ENCODE measurements around the gene EHF. TPM values are rescaled to one million over a fixed set of nuclear protein-coding genes. Genes with fewer than 3 reads are reported as not detected.
A peak's percentile ranks its signal among the peaks of the same experiment; 100 is the strongest.
"Not testable (repeated sequence)": the region's sequence is repeated elsewhere in the genome, so short reads cannot be mapped to it uniquely, and the experiment has no call there.

EHF gene
- polyA plus RNA-seq, 1 donor, result 14.7 TPM

DNA sequence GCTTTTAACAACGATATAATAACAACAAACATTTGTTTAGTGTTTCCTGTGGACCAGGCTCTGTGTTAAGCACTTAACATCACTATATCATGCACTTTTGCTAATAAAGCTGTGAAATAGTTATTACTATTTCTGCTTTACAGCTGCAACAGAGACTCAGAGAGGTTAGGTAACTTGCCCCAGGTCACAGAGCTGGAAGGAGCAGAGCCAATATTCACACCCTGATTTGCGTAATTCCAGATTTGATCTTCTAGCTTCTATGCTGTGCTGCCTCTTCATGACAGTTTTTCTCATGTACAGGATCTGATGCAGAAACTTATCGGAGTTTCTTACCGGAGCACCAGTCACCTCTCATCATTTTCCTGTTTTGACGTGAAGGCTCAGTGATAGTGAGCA is 33.6 kb upstream of the EHF start:
- H3K27me3 ChIP-seq (ENCODE audit: control insufficient read depth, insufficient read depth, low read length), result no peaks in the 10 kb centered on the region
- no peak for DNase-seq
- peaks cover 25% of the 10 kb centered on the region for H3K4me1 ChIP-seq (ENCODE audit: control insufficient read depth, insufficient read depth, low read length)
- H3K9me3 ChIP-seq (ENCODE audit: control insufficient read depth, low read depth, low read length), result no peaks in the 10 kb centered on the region
- H3K36me3 ChIP-seq (ENCODE audit: control insufficient read depth, insufficient read depth, low read length), result no peaks in the 10 kb centered on the region
- H3K27ac ChIP-seq (ENCODE audit: low read length), result no peak overlapping the region
- 67% methylated on average over 1 of the region's 5 CpGs for WGBS (ENCODE audit: insufficient coverage, low lambda C conversion rate)
- H3K4me3 ChIP-seq (ENCODE audit: low read length), result no peak overlapping the region

DNA sequence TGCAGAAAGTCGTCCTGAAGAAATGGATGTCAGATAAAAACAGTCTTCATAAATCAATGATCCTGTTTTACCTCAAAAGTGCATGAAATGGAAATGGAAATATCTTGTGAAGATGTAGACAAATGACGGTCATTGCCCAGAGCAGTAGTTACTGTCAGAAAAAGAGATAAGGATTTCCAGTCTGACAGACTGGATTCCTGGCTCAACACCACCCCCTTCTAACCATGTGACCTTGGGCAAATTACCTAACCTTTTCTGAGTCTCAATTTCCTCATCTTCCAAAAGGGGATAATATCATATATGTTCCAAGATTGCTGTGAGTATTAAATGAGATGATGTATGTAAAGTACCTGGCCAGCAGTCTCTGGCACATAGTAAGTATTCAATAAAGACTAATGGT is 32.9 kb upstream of the EHF start:
- 100% methylated on average over 1 of the region's 2 CpGs for WGBS (ENCODE audit: insufficient coverage, low lambda C conversion rate)
- DNase-seq, result peak in 1 of 2 donors; percentile 31
- Histone ChIP-seq H3K9me3 (ENCODE audit: control insufficient read depth, low read depth, low read length) (no peaks in the 10 kb centered on the region), H3K4me3 (ENCODE audit: low read length) (no peak overlapping the region), H3K27me3 (ENCODE audit: control insufficient read depth, insufficient read depth, low read length) (no peaks in the 10 kb centered on the region), H3K27ac (ENCODE audit: low read length) (no peak overlapping the region), H3K36me3 (ENCODE audit: control insufficient read depth, insufficient read depth, low read length) (no peaks in the 10 kb centered on the region), H3K4me1 (ENCODE audit: control insufficient read depth, insufficient read depth, low read length) (peaks cover 25% of the 10 kb centered on the region)

GRCh38 chr11:34588701-34589100 is 32.2 kb upstream of the EHF start:
- no peaks in the 10 kb centered on the region for H3K9me3 ChIP-seq (ENCODE audit: control insufficient read depth, low read depth, low read length)
- no peak overlapping the region for H3K27ac ChIP-seq (ENCODE audit: low read length)
- no peaks in the 10 kb centered on the region for H3K36me3 ChIP-seq (ENCODE audit: control insufficient read depth, insufficient read depth, low read length)
- no peak for DNase-seq
- no CpG with 5 or more reads among the region's 4 CpGs for WGBS (ENCODE audit: insufficient coverage, low lambda C conversion rate)
- no peak overlapping the region for H3K4me3 ChIP-seq (ENCODE audit: low read length)
- H3K27me3 ChIP-seq (ENCODE audit: control insufficient read depth, insufficient read depth, low read length), result no peaks in the 10 kb centered on the region
- H3K4me1 ChIP-seq (ENCODE audit: control insufficient read depth, insufficient read depth, low read length), result peaks cover 25% of the 10 kb centered on the region

GRCh38 chr11:34589177-34589576 is 31.7 kb upstream of the EHF start:
- H3K9me3 ChIP-seq (ENCODE audit: control insufficient read depth, low read depth, low read length); H3K4me3 ChIP-seq (ENCODE audit: low read length); DNase-seq; H3K27me3 ChIP-seq (ENCODE audit: control insufficient read depth, insufficient read depth, low read length); H3K36me3 ChIP-seq (ENCODE audit: control insufficient read depth, insufficient read depth, low read length); H3K27ac ChIP-seq (ENCODE audit: low read length): not testable (repeated sequence)
- 91% methylated on average over 4 of the region's 7 CpGs for WGBS (ENCODE audit: insufficient coverage, low lambda C conversion rate)
- H3K4me1 ChIP-seq (ENCODE audit: control insufficient read depth, insufficient read depth, low read length), result peaks cover 25% of the 10 kb centered on the region

DNA sequence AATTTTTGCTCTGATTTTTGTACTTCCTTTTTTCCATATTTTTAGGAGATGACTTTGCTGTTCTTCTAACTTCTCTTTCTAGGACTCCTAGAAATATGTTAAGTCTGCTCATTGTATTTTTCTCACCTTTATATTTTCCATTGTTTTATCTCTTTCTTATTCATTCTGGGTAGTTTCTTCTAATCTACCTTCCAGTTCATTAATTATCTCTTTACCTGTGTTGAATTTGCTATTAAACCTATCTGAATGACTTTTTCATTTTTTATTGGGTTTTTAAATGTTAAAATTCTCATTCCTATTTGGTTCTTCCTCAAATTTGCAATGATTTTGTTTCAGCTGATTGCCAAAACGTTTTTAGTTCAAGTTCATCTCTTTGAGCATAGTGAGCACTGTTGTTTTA is 27.8 kb upstream of the EHF start:
- H3K27ac ChIP-seq (ENCODE audit: low read length), result no peak overlapping the region
- H3K36me3 ChIP-seq (ENCODE audit: control insufficient read depth, insufficient read depth, low read length), result no peaks in the 10 kb centered on the region
- H3K9me3 ChIP-seq (ENCODE audit: control insufficient read depth, low read depth, low read length), result peaks cover 5% of the 10 kb centered on the region
- no peak for DNase-seq
- no peaks in the 10 kb centered on the region for H3K4me1 ChIP-seq (ENCODE audit: control insufficient read depth, insufficient read depth, low read length)
- no peaks in the 10 kb centered on the region for H3K27me3 ChIP-seq (ENCODE audit: control insufficient read depth, insufficient read depth, low read length)
- WGBS (ENCODE audit: insufficient coverage, low lambda C conversion rate), result no CpG with 5 or more reads among the region's 1 CpG
- H3K4me3 ChIP-seq (ENCODE audit: low read length), result no peak overlapping the region

- peaks cover 5% of the 10 kb centered on the region for H3K9me3 ChIP-seq (ENCODE audit: control insufficient read depth, low read depth, low read length)
- H3K36me3 ChIP-seq (ENCODE audit: control insufficient read depth, insufficient read depth, low read length), result no peaks in the 10 kb centered on the region
- no peak for DNase-seq
- no peaks in the 10 kb centered on the region for H3K27me3 ChIP-seq (ENCODE audit: control insufficient read depth, insufficient read depth, low read length)
- no peak overlapping the region for H3K27ac ChIP-seq (ENCODE audit: low read length)
- no peak overlapping the region for H3K4me3 ChIP-seq (ENCODE audit: low read length)
- H3K4me1 ChIP-seq (ENCODE audit: control insufficient read depth, insufficient read depth, low read length), result peaks cover 9% of the 10 kb centered on the region
- no CpG with 5 or more reads among the region's 3 CpGs for WGBS (ENCODE audit: insufficient coverage, low lambda C conversion rate)
These were observed 26.3 kb upstream of the EHF start for GRCh38 chr11:34594603-34595002.

DNA sequence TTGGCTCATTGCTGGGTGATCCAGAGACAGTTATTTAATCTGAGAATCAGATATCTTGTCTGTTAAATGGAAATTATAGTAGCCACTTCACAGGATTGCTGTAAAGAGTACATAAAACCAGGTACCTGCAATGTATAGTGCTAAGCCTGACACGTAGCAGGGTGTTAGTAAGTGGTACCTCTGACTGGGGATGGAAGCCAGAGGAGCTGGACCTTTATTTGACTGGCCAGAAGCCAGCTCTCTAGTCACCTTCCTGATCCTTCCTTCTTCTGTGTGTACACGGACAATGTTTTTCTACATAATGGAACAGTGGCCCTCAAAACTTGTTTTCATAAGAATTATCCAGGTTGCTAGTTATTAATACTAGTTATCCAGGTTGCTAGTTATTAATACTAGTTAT is 25.5 kb upstream of the EHF start:
- Histone ChIP-seq H3K4me3 (ENCODE audit: low read length) (no peak overlapping the region), H3K27me3 (ENCODE audit: control insufficient read depth, insufficient read depth, low read length) (no peaks in the 10 kb centered on the region), H3K4me1 (ENCODE audit: control insufficient read depth, insufficient read depth, low read length) (peaks cover 16% of the 10 kb centered on the region), H3K9me3 (ENCODE audit: control insufficient read depth, low read depth, low read length) (peaks cover 5% of the 10 kb centered on the region), H3K27ac (ENCODE audit: low read length) (no peak overlapping the region), H3K36me3 (ENCODE audit: control insufficient read depth, insufficient read depth, low read length) (no peaks in the 10 kb centered on the region)
- no CpG with 5 or more reads among the region's 2 CpGs for WGBS (ENCODE audit: insufficient coverage, low lambda C conversion rate)
- no peak for DNase-seq

DNA sequence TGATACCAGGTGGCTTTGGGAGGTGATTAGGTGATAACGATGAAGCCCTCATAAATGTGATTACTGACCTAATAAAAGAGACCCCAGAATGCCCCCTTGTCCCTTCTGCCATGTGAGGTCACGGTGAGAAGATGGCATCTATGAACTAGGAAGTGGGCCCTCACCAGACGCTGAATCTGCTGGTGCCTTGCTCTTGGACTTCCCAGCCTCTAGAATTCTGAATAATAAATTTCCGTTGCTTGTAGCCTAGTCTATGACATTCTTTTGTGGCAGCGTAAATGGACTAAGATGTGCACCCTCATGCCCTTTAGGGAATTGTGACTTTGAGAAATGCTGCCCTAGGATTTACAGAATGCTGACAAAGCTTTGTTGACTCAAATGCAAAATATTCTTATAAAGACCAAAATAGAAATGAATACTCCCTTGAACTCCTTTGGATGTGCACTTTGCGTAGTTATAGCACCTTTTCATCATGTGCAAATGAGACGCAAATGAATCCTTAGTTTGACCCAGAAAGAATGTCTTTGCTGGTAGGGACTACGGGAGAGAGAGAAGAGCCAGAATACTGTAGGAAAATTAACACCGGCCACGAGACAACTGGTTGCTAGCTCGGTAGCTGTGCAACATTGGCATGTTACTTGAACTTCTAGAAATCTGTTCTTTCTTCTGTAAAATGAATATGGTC is 24.8 kb upstream of the EHF start:
- DNase-seq, result no peak
- Histone ChIP-seq H3K4me3 (ENCODE audit: low read length) (no peak overlapping the region), H3K27me3 (ENCODE audit: control insufficient read depth, insufficient read depth, low read length) (no peaks in the 10 kb centered on the region), H3K27ac (ENCODE audit: low read length) (no peak overlapping the region), H3K36me3 (ENCODE audit: control insufficient read depth, insufficient read depth, low read length) (no peaks in the 10 kb centered on the region), H3K9me3 (ENCODE audit: control insufficient read depth, low read depth, low read length) (peaks cover 5% of the 10 kb centered on the region), H3K4me1 (ENCODE audit: control insufficient read depth, insufficient read depth, low read length) (peaks cover 21% of the 10 kb centered on the region)
- WGBS (ENCODE audit: insufficient coverage, low lambda C conversion rate), result 100% methylated on average over 1 of the region's 11 CpGs

DNA sequence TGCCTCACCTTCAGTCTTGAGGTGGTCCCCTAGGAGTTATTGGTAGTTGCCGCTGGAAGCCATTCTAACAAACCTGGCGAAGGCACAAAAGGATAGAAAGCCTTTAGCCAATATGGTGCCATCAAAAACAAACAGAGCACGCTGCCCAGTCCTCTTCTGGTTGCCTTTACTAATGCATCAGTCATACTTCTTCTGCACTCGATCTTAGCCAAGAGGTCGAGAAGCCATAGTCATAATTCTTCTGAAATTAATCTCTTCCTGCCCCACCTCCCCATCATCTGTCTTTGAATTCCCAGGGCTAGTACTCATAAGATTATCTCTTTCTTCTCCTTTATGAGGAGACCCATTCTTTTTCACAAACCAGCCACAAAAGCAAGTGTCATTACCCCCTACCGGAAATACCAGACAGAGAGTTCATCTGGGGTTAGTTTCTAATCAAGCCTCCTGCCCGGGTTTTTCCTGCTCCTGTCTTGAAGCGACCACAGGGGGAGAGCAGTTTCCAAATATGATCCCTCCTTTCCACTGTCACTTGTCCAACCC is 21.4 kb upstream of the EHF start:
- no peaks in the 10 kb centered on the region for H3K27me3 ChIP-seq (ENCODE audit: control insufficient read depth, insufficient read depth, low read length)
- H3K27ac ChIP-seq (ENCODE audit: low read length), result peak overlapping the region; percentile 84
- DNase-seq, result peak; percentile 8 to 71
- no peaks in the 10 kb centered on the region for H3K36me3 ChIP-seq (ENCODE audit: control insufficient read depth, insufficient read depth, low read length)
- H3K4me3 ChIP-seq (ENCODE audit: low read length), result no peak overlapping the region
- no CpG with 5 or more reads among the region's 8 CpGs for WGBS (ENCODE audit: insufficient coverage, low lambda C conversion rate)
- peaks cover 5% of the 10 kb centered on the region for H3K9me3 ChIP-seq (ENCODE audit: control insufficient read depth, low read depth, low read length)
- peaks cover 51% of the 10 kb centered on the region for H3K4me1 ChIP-seq (ENCODE audit: control insufficient read depth, insufficient read depth, low read length)

- Histone ChIP-seq H3K36me3 (ENCODE audit: control insufficient read depth, insufficient read depth, low read length) (no peaks in the 10 kb centered on the region), H3K4me1 (ENCODE audit: control insufficient read depth, insufficient read depth, low read length) (peaks cover 61% of the 10 kb centered on the region), H3K4me3 (ENCODE audit: low read length) (no peak overlapping the region), H3K9me3 (ENCODE audit: control insufficient read depth, low read depth, low read length) (peaks cover 5% of the 10 kb centered on the region), H3K27me3 (ENCODE audit: control insufficient read depth, insufficient read depth, low read length) (no peaks in the 10 kb centered on the region), H3K27ac (ENCODE audit: low read length) (peak overlapping the region; percentile 84)
- peak; percentile 82 to 95 for DNase-seq
- no CpG with 5 or more reads among the region's 11 CpGs for WGBS (ENCODE audit: insufficient coverage, low lambda C conversion rate)
These were observed 20.4 kb upstream of the EHF start for GRCh38 chr11:34600339-34601084.
